Activated T-helper 1 cell treated with anti-CD3 and anti-CD28 coated beads, Interleukin-12 subunit alpha, Interleukin-12 subunit beta, Interleukin-2, Interleukin-4 antibody, amounts not matched to agents 30 ng/mL and 10 ng/mL and 1 ng/mL, durations not matched to agents 14 hours and 24 hours and 36 hours (primary cell): Measurements from ENCODE around the gene MARCHF3. TPM values are rescaled to one million over a fixed set of nuclear protein-coding genes. Genes with fewer than 3 reads are reported as not detected.

Source experiments
- DNase-seq: peaks from one replicate; pipeline ENCODE4 v3.0.0; 2021; ENCODE audit warnings: low spot score
- H3K27ac Mint-ChIP-seq: one replicate; pipeline ENCODE4 v1.8.0; 2021; ENCODE audit warnings: mild to moderate bottlenecking, mixed read lengths
- H3K27me3 Mint-ChIP-seq: one replicate; pipeline ENCODE4 v1.8.0; 2022; ENCODE audit warnings: mild to moderate bottlenecking, moderate library complexity, mixed read lengths; ENCODE audit not compliant: insufficient read depth
- H3K36me3 Mint-ChIP-seq: one replicate; pipeline ENCODE4 v1.8.0; 2021; ENCODE audit warnings: low read depth, mixed read lengths
- H3K4me1 Mint-ChIP-seq: one replicate; pipeline ENCODE4 v1.8.0; 2021; ENCODE audit warnings: low read depth, mixed read lengths
- H3K4me3 Mint-ChIP-seq: one replicate; pipeline ENCODE4 v1.8.0; 2021; ENCODE audit warnings: mild to moderate bottlenecking, moderate library complexity, mixed read lengths
- H3K9me3 Mint-ChIP-seq: one replicate; pipeline ENCODE4 v1.8.0; 2021; ENCODE audit warnings: mixed read lengths
- intact Hi-C: fragments of 100-400 bp; cut with micrococcal nuclease; formaldehyde crosslinking; loops from one replicate; pipeline ENCODE4 v1.15.1; 2024
- total RNA-seq: library from RNA; stranded (reverse); gene quantifications from 2 replicates; pipeline ENCODE4 v1.2.3, GENCODE V29; 2022

MARCHF3 gene
- total RNA-seq, 1 donor from 2014 or later: 5.9 TPM

- Mint-ChIP-seq H3K27me3 (no peaks in the 10 kb centered on the region), H3K4me3 (no peak overlapping the region), H3K36me3 (peaks cover 47% of the 10 kb centered on the region), H3K27ac (no peak overlapping the region), H3K4me1 (peaks cover 44% of the 10 kb centered on the region), H3K9me3 (no peaks in the 10 kb centered on the region)
- no peak for DNase-seq
- intact Hi-C loops: no loop called here
Observed at GRCh38 chr5:126818736-126819135, 211.6 kb downstream of the MARCHF3 start.

Other genes with a start within 250 kb of the MARCHF3 start
- gene C5orf63, start 42.9 kb upstream of the MARCHF3 start, total RNA-seq: 4.0 and 7.0 TPM in 2 replicates